HAP-1 (cell line): Measurements from ENCODE around the gene GALNTL6.
"Not testable (repeated sequence)": the region's sequence is repeated elsewhere in the genome, so short reads cannot be mapped to it uniquely, and the experiment has no call there.

Source experiments
- DNase-seq, 2 experiments: peaks; one replicate each; pipeline ENCODE4 v3.0.0-alpha.2; 2016 to 2020; ENCODE audit warnings: low spot score in 2 of 2
- H3K27me3 ChIP-seq: fragments of 250-450 bp; sonication (Bioruptor Pico); 2 replicates; pipeline ENCODE4 v1.5.1; 2020; ENCODE audit warnings: low read depth, mild to moderate bottlenecking, moderate library complexity
- H3K36me3 ChIP-seq: fragments of 250-450 bp; sonication (Bioruptor Pico); replicated peaks from 2 replicates; pipeline ENCODE4 v1.5.1; 2020; ENCODE audit warnings: mild to moderate bottlenecking
- H3K4me1 ChIP-seq: fragments of 250-450 bp; sonication (Bioruptor Pico); 2 replicates; pipeline ENCODE4 v1.5.1; 2020; ENCODE audit warnings: mild to moderate bottlenecking
- H3K4me3 ChIP-seq: fragments of 250-450 bp; sonication (Bioruptor Pico); 2 replicates; pipeline ENCODE4 v1.5.1; 2020; ENCODE audit warnings: mild to moderate bottlenecking, moderate library complexity
- H3K9me3 ChIP-seq: fragments of 250-450 bp; sonication (Bioruptor Pico); 2 replicates; pipeline ENCODE4 v1.5.1; 2020; ENCODE audit warnings: mild to moderate bottlenecking, moderate library complexity
- in situ Hi-C: fragments of 300-500 bp; cut with MboI; formaldehyde crosslinking; loops from 3 replicates; pipeline ENCODE4 v1.14.3; 2020; ENCODE audit warnings: low sequenced_read_pairs, inconsistent platforms, mixed read lengths

Gene GALNTL6

DNA sequence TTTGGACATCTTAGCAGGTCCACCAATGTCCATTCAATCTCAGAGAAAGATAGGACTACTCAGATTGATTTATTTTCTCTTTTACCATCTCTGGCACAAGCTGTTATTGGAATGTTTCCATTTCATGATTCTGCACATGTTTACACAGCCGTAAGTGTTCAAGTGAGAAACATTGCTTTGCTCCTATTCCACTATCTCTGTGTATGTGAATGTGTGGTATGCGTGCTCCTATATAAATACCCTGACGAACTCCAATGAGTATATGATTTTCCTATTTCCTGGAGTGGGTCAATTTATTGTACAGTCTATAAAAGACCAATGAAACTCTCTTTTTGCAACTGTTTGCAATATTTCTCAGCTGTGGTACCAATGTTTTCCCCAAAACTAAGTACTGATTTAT is 1134.4 kb downstream of the GALNTL6 start:
- in situ Hi-C loops: no loop called here
- H3K27me3 ChIP-seq: no peaks in the 10 kb centered on the region
- no peaks in the 10 kb centered on the region for H3K36me3 ChIP-seq
- no peaks in the 10 kb centered on the region for H3K4me1 ChIP-seq
- DNase-seq: no peak
- no peak overlapping the region for H3K4me3 ChIP-seq
- no peaks in the 10 kb centered on the region for H3K9me3 ChIP-seq

DNA sequence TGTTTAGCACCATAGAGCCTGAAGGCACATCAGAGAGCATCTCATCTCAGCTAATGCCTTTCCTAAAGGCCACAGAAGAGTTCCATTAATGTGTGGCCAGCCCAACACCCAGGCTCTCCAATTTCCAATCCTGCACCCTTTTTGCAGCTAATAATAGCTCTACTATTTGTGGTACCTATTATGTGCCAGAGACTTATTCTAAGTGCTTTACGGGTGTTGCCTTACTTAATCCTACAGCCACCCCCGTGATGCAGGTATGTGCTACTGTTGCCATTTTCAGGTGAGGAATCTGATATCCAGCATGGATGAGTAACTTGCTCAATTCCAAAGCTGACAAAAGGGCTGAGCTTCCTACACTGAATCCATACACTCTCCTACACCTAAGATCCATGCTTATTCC is 1137.8 kb downstream of the GALNTL6 start:
- in situ Hi-C loops: no loop called here
- H3K4me1 ChIP-seq: no peaks in the 10 kb centered on the region
- no peak for DNase-seq

DNA sequence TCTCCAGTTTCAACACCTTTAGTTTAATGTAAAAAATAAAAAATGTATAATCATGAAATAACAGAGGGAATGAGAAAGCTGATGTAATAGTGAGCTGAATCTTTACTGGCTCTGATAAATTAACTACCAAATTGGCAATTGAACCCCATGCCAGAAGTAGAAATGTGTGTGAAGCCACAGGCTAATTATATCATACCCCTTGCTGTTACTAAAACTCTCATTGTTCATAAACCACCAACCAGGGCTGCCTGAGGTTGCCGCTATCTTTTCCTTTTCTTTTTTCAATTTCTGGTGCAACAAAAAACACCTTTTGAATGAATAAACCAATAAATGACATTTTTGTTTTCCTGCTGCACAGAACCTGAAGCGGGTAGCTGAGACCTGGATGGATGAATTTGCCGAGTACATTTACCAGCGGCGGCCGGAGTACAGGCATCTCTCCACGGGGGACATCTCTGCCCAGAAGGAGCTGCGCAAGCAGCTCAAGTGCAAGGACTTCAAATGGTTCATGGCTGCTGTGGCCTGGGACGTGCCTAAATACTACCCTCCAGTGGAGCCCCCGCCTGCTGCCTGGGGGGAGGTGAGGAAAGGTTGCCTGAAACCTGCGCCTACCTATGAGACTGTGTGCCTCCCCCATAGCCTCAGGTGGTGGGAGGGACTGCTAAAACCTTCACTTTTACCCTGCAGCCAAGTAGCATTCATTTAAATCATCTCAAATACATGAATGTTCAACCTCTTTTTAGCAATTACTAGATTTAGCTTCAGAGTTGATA is 1138.7 kb downstream of the GALNTL6 start:
- DNase-seq: no peak
- Histone ChIP-seq H3K9me3 (no peaks in the 10 kb centered on the region), H3K36me3 (no peaks in the 10 kb centered on the region), H3K4me3 (no peak overlapping the region), H3K4me1 (no peaks in the 10 kb centered on the region), H3K27me3 (no peaks in the 10 kb centered on the region)
- in situ Hi-C loops: no loop called here

More for the DNA sequence above, 1137.8 kb downstream of the GALNTL6 start:
- no peaks in the 10 kb centered on the region for H3K27me3 ChIP-seq
- H3K9me3 ChIP-seq: no peaks in the 10 kb centered on the region
- H3K36me3 ChIP-seq: no peaks in the 10 kb centered on the region
- H3K4me3 ChIP-seq: no peak overlapping the region

DNA sequence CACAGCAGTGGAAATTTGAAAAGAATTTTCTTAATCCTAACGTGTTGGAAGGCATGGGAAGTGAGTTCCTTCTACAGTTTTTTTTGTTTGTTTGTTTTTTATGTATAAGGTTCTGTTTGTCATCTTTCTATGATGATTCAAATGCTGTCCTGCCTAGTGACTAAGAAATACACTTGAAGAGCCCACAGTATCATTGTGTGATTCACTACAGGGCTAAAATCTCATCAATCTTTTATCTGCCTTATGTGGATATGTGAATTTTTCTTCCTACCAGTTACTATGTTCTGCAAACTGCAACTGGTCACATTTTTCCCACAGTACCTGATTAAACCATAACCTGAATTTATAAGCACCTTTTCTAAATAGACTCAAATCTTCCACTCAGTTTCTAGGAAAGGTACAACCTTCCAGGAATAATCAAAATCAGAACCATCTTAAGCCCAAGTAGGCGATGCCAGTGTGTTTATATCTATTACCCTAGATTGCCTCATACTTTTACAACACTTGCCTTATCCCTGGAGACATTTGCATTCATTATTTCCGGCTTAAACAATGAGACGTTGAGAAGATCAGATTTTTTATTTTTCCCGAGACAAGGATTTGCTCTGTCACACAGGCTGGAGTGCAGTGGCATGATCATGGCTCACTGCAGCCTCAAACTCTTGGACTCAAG is 1140.8 kb downstream of the GALNTL6 start:
- DNase-seq: no peak
- H3K36me3 ChIP-seq: no peaks in the 10 kb centered on the region
- in situ Hi-C loops: no loop called here

DNA sequence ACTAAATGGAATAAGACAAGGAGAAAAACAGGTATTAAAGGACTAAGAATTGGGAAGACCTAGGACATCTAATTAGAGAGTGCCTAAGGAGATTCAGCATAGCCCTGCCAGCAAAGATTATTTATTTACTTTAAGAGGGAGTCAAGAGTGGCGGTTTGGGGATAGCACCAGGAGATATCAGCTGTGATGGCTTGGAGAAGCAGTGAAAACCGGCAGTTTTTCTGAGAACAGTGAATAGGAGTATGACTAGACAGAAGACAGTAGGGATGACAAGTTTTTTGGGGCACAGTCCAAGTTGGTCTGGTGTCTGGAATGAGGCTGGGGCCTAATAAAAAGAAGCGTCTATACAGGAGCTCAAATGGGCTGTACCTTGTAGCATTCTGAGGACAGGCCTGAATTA is 1143.1 kb downstream of the GALNTL6 start:
- DNase-seq, H3K4me3 ChIP-seq, H3K9me3 ChIP-seq, in situ Hi-C loops, H3K4me1 ChIP-seq, H3K36me3 ChIP-seq, H3K27me3 ChIP-seq: not testable (repeated sequence)

More for the DNA sequence above, 1140.8 kb downstream of the GALNTL6 start:
- H3K4me1 ChIP-seq: no peaks in the 10 kb centered on the region
- no peaks in the 10 kb centered on the region for H3K9me3 ChIP-seq
- no peak overlapping the region for H3K4me3 ChIP-seq
- no peaks in the 10 kb centered on the region for H3K27me3 ChIP-seq

DNA sequence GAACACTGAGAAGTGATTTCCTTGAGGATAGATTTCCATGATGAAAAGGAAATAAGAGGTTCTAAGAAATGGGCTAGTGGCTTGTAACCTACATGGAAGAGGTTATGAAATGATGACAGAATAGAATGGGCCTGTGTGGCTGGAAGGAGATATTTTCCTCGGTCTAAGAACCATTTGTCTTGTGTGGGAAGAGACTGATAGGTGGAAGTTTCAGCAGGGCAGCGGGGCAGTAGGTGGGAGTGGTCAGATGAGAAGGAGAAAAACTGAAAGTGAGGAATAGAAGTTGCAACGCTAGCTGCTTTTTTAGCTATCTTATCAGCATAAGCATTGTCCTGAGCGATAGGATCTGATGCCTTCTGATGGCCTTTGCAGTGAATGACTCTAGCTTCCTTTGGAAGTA is 1144.0 kb downstream of the GALNTL6 start:
- Histone ChIP-seq H3K4me1 (no peaks in the 10 kb centered on the region), H3K27me3 (no peaks in the 10 kb centered on the region), H3K36me3 (no peaks in the 10 kb centered on the region), H3K9me3 (no peaks in the 10 kb centered on the region), H3K4me3 (no peak overlapping the region)
- DNase-seq: no peak
- in situ Hi-C loops: no loop called here

DNA sequence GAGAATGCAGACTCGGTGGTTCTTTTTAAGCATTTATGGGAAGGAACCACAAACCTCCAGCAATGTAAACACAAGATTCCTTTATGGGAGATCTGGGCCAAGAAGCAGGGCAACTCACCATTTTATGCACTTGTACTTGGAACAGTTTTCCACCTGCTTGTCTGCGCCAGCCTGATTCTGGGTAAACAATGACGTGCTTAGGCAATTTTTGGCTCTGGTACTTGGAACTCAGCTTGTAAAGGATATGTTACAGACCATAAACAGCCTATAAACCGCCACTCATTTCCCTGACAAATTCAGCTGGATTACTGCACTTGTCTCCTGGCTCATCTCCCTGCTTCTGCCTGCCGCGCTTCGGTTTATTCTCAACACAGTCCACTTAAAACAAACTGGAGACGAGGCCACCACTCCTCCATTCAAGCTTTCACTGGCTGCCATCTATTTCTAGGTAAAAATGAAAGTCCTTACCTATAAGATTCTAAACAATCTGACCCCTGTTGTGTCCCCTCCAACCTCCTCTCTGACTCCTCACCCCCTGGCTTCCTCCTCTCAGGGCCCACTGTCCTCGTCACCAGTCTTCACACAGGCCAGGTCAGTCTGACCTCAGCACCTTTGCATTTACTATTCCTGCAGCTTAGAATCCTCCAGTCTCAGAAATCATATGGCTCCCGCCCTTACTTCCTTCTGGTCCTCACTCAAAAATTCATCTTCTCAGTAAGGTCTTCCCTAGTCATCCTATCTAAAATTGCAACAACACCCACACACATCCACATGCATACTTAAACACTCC is 1149.6 kb downstream of the GALNTL6 start:
- in situ Hi-C loops: no loop called here
- Histone ChIP-seq H3K4me3 (no peak overlapping the region), H3K36me3 (no peaks in the 10 kb centered on the region), H3K27me3 (no peaks in the 10 kb centered on the region), H3K9me3 (no peaks in the 10 kb centered on the region), H3K4me1 (no peaks in the 10 kb centered on the region)
- no peak for DNase-seq

DNA sequence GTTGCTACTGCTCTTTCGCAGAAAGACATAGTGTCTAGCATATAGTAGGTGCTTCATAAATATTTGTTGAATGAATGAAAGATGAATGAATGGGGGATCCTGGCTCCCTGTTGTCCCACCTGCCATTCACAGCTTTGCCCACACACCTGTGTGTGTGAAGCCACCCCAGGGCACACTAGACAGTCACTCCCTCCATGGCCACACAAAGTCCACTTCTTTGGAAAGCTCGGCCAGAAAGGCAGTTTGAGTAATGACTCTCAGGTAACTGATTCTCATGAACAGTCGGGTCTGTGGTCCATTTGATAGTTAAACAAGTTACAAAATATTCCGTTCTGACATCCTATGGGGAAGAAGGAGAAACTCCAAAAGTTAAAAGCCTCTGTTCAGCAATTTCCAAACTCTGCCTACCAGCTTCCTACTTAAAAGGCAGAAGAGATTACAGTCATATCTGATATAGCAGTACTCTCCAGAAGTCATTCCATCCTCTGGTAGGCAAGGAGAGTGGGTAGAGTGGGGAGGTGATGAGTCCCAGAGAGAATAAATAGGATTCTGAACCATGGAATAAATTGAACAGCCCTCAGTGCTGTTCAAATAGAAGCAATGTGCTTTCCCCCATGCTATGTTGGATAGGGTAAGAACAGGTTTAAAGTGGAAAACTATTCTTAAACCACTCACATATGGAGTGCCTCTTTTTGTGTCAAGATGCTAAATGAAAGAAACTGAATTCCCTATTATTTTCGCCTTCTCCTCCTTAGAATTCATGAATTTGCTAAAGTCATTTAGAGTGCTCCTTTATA is 1150.5 kb downstream of the GALNTL6 start:
- Histone ChIP-seq H3K9me3 (no peaks in the 10 kb centered on the region), H3K4me1 (no peaks in the 10 kb centered on the region), H3K36me3 (no peaks in the 10 kb centered on the region), H3K4me3 (no peak overlapping the region), H3K27me3 (no peaks in the 10 kb centered on the region)
- in situ Hi-C loops: no loop called here
- DNase-seq: no peak

DNA sequence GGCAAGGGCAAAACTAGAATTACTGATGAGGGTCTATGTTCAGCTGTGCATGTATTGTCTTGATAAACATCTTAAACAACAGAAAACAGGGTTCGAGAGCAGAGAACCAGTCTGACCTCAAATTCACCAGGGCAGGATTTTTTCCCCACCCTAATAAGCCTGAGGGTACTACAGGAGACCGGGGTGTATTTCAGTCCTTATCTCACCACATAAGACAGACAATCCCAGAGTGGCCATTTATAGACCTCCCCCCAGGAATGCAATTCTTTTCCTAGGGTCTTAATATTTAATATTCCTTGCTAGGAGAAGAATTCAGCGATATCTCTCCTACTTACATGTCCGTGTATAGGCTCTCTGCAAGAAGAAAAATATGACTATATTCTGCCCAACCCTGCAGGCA is 1157.0 kb downstream of the GALNTL6 start:
- H3K4me3 ChIP-seq, H3K9me3 ChIP-seq, DNase-seq, in situ Hi-C loops, H3K27me3 ChIP-seq, H3K4me1 ChIP-seq, H3K36me3 ChIP-seq: not testable (repeated sequence)

DNA sequence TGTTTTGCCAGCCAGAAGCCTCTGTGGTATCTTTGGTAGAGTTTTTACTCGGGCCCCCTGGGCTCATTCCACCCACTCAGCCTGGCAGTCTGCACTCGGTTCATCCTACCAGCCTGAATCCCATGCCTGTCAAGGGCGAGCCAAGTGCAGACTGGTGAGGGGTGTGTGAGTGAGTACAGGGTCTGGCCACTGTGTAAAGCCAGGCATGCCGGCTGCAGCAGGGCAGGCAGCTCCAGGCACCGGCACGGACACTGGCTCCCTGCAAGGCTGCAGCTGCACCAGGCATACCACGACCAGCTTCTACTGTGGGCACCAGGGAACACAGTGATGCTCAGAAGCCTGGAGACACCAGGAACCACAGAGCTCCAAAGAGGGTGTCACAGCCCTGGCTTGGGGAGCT is 1161.4 kb downstream of the GALNTL6 start:
- H3K4me3 ChIP-seq: no peak overlapping the region
- no peaks in the 10 kb centered on the region for H3K36me3 ChIP-seq
- H3K27me3 ChIP-seq: no peaks in the 10 kb centered on the region; the same call in 1 of the 2 replicates
- H3K9me3 ChIP-seq: no peaks in the 10 kb centered on the region; the same call in 1 of the 2 replicates
- no peak for DNase-seq
- H3K4me1 ChIP-seq: no peaks in the 10 kb centered on the region
- in situ Hi-C loops: no loop called here

DNA sequence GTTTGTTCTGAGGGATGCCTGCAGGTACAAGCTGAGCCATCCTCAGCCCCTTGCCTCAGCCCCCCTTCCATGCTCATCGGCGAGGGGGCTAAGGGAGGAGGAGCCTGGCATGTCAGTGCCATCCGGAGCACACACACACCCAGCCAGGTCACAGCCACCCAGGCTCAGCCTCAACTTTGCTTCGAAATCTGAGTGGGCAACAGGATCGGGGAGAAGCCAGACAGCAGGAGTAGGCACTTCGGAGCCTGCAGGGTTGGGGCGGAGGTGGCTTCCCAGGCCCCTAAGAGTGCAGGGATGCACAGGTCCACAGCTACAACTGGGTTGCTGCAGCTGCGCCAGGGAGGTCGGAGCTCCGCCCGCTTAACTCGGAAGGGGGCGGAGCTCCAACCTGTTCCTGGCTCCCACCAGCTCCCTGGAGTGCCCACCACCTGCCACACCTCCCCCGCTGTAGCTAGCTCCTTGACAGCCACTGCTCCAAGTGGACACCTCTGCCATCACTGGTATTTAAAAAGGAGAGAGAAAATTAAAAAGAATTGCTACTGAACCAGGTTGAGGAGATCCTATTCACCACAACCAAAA is 1162.5 kb downstream of the GALNTL6 start:
- DNase-seq: no peak
- Histone ChIP-seq H3K4me3 (no peak overlapping the region), H3K9me3 (no peaks in the 10 kb centered on the region), H3K36me3 (no peaks in the 10 kb centered on the region), H3K4me1 (no peaks in the 10 kb centered on the region), H3K27me3 (no peaks in the 10 kb centered on the region; the same call in 1 of the 2 replicates)
- in situ Hi-C loops: no loop called here

DNA sequence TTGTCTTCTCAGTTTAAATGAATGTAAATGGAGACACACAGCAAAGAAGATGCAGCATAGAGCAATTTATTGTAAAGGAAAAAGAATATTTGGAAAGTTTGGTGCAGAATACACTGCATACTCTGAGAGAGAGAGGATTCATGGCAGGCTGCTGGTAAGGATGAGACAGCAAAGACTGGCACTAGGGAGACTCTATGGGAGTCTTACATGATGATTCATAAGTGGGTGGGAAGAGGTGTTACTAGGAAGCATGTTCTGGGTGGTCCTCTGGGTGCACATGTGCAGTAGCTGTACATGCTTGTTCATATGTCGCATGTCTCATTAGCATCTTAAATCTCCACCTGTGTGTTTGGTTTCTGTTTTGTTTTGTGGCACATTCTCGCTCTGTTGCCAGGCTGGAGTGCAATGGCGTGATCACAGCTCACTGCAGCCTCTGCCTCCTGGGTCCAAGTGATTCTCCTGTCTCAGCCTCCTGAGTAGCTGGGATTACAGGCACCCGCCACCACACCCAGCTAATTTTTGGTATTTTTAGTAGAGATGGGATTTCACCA is 1164.4 kb downstream of the GALNTL6 start:
- H3K9me3 ChIP-seq, H3K27me3 ChIP-seq, H3K4me1 ChIP-seq, DNase-seq, H3K4me3 ChIP-seq, H3K36me3 ChIP-seq, in situ Hi-C loops: not testable (repeated sequence)

DNA sequence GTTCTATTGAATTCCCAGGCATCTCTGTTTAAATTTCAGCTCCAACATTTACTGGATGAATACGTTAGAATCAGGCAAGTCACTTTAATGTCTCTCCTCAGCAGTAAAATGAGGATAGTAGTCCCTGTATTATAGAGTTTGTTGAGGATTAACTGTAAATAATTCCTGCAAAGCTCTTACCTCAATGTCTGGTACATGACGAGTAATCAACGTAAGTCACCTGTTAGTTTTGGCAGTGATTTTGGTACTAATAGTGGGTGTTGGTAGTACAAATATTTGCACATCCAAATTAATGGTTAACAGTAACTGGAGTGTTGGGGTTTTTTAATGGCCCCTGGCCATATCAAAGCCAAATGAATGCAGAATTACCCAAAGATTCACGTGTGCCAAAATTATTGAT is 1165.6 kb downstream of the GALNTL6 start:
- no peak overlapping the region for H3K4me3 ChIP-seq
- no peak for DNase-seq
- no peaks in the 10 kb centered on the region; the same call in 1 of the 2 replicates for H3K27me3 ChIP-seq
- in situ Hi-C loops: no loop called here
- no peaks in the 10 kb centered on the region for H3K9me3 ChIP-seq
- H3K4me1 ChIP-seq: peaks cover 4% of the 10 kb centered on the region; the same call in 1 of the 2 replicates
- no peaks in the 10 kb centered on the region for H3K36me3 ChIP-seq
